Small intestine (tissue), 7 donors: Measurements from ENCODE around the gene LZTS2. TPM values are rescaled to one million over a fixed set of nuclear protein-coding genes. Genes with fewer than 3 reads are reported as not detected.

ENCODE experiments used
- DNase-seq, 2 donors: peaks; one replicate each; pipeline versions ENCODE4 v3.0.0 to v3.0.0-alpha.2; 2013
- FAIRE-seq: peaks from 2 replicates; lab custom pipeline; 2012; peaks lifted over from hg19 to GRCh38; lab: Jason Lieb, UNC
- H3K27ac ChIP-seq, 3 donors: one replicate each; pipeline ENCODE4 v1.5.1; 2013; ENCODE audit warnings: low read length in 2 of 3, mild to moderate bottlenecking in 2 of 3, control low read depth in 1 of 3, inconsistent platforms in 1 of 3, low read depth in 1 of 3, moderate library complexity in 1 of 3
- H3K27me3 ChIP-seq, 3 donors: one replicate each; pipeline ENCODE4 v1.6.1; 2013; ENCODE audit warnings: low read length in 3 of 3, inconsistent platforms in 1 of 3; ENCODE audit not compliant: control insufficient read depth in 3 of 3, insufficient read depth in 3 of 3
- H3K36me3 ChIP-seq, 3 donors: one replicate each; pipeline ENCODE4 v1.6.1; 2013; ENCODE audit warnings: low read length in 3 of 3, inconsistent platforms in 1 of 3, low read depth in 1 of 3, mild to moderate bottlenecking in 1 of 3, moderate library complexity in 1 of 3; ENCODE audit not compliant: control insufficient read depth in 3 of 3, insufficient read depth in 2 of 3
- H3K4me1 ChIP-seq, 3 donors: one replicate each; pipeline ENCODE4 v1.6.1; 2013; ENCODE audit warnings: low read length in 2 of 3, inconsistent platforms in 1 of 3, low read depth in 1 of 3, mild to moderate bottlenecking in 1 of 3, moderate library complexity in 1 of 3; ENCODE audit not compliant: control insufficient read depth in 3 of 3, insufficient read depth in 2 of 3
- H3K4me3 ChIP-seq, 3 donors: one replicate each; pipeline ENCODE4 v1.5.1; 2013; ENCODE audit warnings: low read length in 3 of 3, control low read depth in 1 of 3, inconsistent platforms in 1 of 3, low read depth in 1 of 3, mild to moderate bottlenecking in 1 of 3, moderate library complexity in 1 of 3
- H3K9me3 ChIP-seq, 2 donors: one replicate each; pipeline ENCODE4 v1.6.1; 2013; ENCODE audit warnings: low read depth in 1 of 2, low read length in 1 of 2; ENCODE audit not compliant: control insufficient read depth in 2 of 2, insufficient read depth in 1 of 2
- WGBS, 3 donors: extraction: QIAGEN DNeasy Blood & Tissue Kit; methylation state at CpG; one replicate each; pipeline ENCODE4 v1.1.7; 2013; 5-methylcytosine and 5-hydroxymethylcytosine counted together
- polyA plus RNA-seq, 4 donors: library from polyadenylated mRNA; stranded (reverse) in 3 of 4; unstranded in 1 of 4; fragments of 200-250 nt in 3 of 4; fragments of 120-200 nt in 1 of 4; gene quantifications; one replicate each; pipeline versions ENCODE4 v1.2.1 to v1.2.3, GENCODE V29; 2013
- donor health status: healthy with polysubstance abuse.
- donor health status: control.
- donor health status: control.
- donor health status: Bipolar disorder and iron deficiency.
- donor health status: healthy.

Gene LZTS2
- polyA plus RNA-seq, 4 donors, result 13.6 to 59.6 (median 29.0) TPM

GRCh38 chr10:100980711-100981110 lies 18.9 kb upstream of the LZTS2 start:
- Histone ChIP-seq H3K4me3 (no peak overlapping the region), H3K36me3 (peaks cover 8 to 90% (median 13%) of the 10 kb centered on the region in 3 donors), H3K27ac (no peak overlapping the region), H3K9me3 (no peaks in the 10 kb centered on the region), H3K27me3 (no peaks in the 10 kb centered on the region), H3K4me1 (peaks cover 0 to 7% (median 0%) of the 10 kb centered on the region in 3 donors)
- DNase-seq (no peak), FAIRE-seq (no peak)
- WGBS, 3 donors, result 95 to 96% (median 95%) methylated on average over 7 of the region's 7 CpGs

GRCh38 chr10:100981178-100981772 lies 18.3 kb upstream of the LZTS2 start:
- Histone ChIP-seq H3K9me3 (no peaks in the 10 kb centered on the region), H3K27me3 (no peaks in the 10 kb centered on the region), H3K36me3 (peaks cover 8 to 87% (median 13%) of the 10 kb centered on the region in 3 donors), H3K4me1 (peaks cover 0 to 12% (median under 1%) of the 10 kb centered on the region in 3 donors), H3K27ac (no peak overlapping the region), H3K4me3 (no peak overlapping the region)
- DNase-seq (no peak), FAIRE-seq (no peak)
- 84 to 86% (median 85%) methylated on average over 5 of the region's 5 CpGs for WGBS, 3 donors

GRCh38 chr10:100982916-100983830 lies 16.4 kb upstream of the LZTS2 start:
- FAIRE-seq, result no peak
- no peak for DNase-seq
- no peaks in the 10 kb centered on the region for H3K9me3 ChIP-seq
- H3K27ac ChIP-seq, result no peak overlapping the region
- H3K4me1 ChIP-seq, result peaks cover 3 to 21% (median 4%) of the 10 kb centered on the region in 3 donors
- H3K4me3 ChIP-seq, result no peak overlapping the region
- H3K36me3 ChIP-seq, result peaks cover 4 to 77% (median 12%) of the 10 kb centered on the region in 3 donors
- WGBS, 3 donors, result 88 to 91% (median 90%) methylated on average over 24 of the region's 24 CpGs
- H3K27me3 ChIP-seq, result no peaks in the 10 kb centered on the region

- 84 to 89% (median 87%) methylated on average over 10 to 13 of the region's 13 CpGs for WGBS, 3 donors
- DNase-seq (no peak), FAIRE-seq (no peak)
- Histone ChIP-seq H3K4me1 (peaks cover 3 to 28% (median 5%) of the 10 kb centered on the region in 3 donors), H3K27me3 (no peaks in the 10 kb centered on the region), H3K4me3 (no peak overlapping the region), H3K9me3 (no peaks in the 10 kb centered on the region), H3K27ac (no peak overlapping the region), H3K36me3 (peaks cover 2 to 77% (median 7%) of the 10 kb centered on the region in 3 donors)
Observed at GRCh38 chr10:100983868-100984671, 15.5 kb upstream of the LZTS2 start.

GRCh38 chr10:100984672-100985177 lies 14.9 kb upstream of the LZTS2 start:
- no peak for FAIRE-seq
- H3K4me3 ChIP-seq, result no peak overlapping the region
- no peaks in the 10 kb centered on the region for H3K9me3 ChIP-seq
- H3K36me3 ChIP-seq, result peaks cover 2 to 77% (median 7%) of the 10 kb centered on the region in 3 donors
- WGBS, 3 donors, result 60 to 82% (median 76%) methylated on average over 2 of the region's 2 CpGs
- H3K27ac ChIP-seq, result no peak overlapping the region
- DNase-seq, result no peak
- H3K27me3 ChIP-seq, result no peaks in the 10 kb centered on the region
- H3K4me1 ChIP-seq, result peaks cover 3 to 28% (median 5%) of the 10 kb centered on the region in 3 donors

GRCh38 chr10:100985336-100985735 lies 14.3 kb upstream of the LZTS2 start:
- no peak for FAIRE-seq
- Histone ChIP-seq H3K4me1 (peaks cover 3 to 28% (median 5%) of the 10 kb centered on the region in 3 donors), H3K36me3 (peaks cover 2 to 77% (median 7%) of the 10 kb centered on the region in 3 donors), H3K27ac (peak overlapping the region in 1 of 3 donors; percentile 12), H3K27me3 (no peaks in the 10 kb centered on the region), H3K9me3 (no peaks in the 10 kb centered on the region), H3K4me3 (no peak overlapping the region)
- peak in 1 of 2 donors; percentile 54 for DNase-seq
- 43 to 62% (median 45%) methylated on average over 5 of the region's 5 CpGs for WGBS, 3 donors

GRCh38 chr10:100986623-100986951 lies 13.0 kb upstream of the LZTS2 start:
- H3K4me3 ChIP-seq, result peak overlapping the region; percentile 80 to 92 (median 89)
- 7 to 16% (median 15%) methylated on average over 16 to 17 of the region's 17 CpGs for WGBS, 3 donors
- H3K27ac ChIP-seq, result peak overlapping the region in 2 of 3 donors; percentile 67 to 77
- no peak for DNase-seq
- peaks cover 3 to 28% (median 5%) of the 10 kb centered on the region in 3 donors for H3K4me1 ChIP-seq
- no peak for FAIRE-seq
- H3K36me3 ChIP-seq, result peaks cover 2 to 82% (median 4%) of the 10 kb centered on the region in 3 donors
- no peaks in the 10 kb centered on the region for H3K9me3 ChIP-seq
- no peaks in the 10 kb centered on the region for H3K27me3 ChIP-seq
